Neuronal stem cell (in vitro differentiated cells): Measurements from ENCODE around the gene HSD3B7.

Source experiments
- DNase-seq: peaks from one replicate; pipeline ENCODE4 v3.0.0-alpha.2; 2013; ENCODE audit warnings: low spot score
- H2AFZ ChIP-seq: one replicate; pipeline ENCODE4 v1.6.1; 2013; ENCODE audit warnings: mild to moderate bottlenecking, low read length, inconsistent platforms
- H2AK5ac ChIP-seq: 2 replicates; pipeline ENCODE4 v1.6.1; 2013; ENCODE audit warnings: low read depth, mild to moderate bottlenecking, inconsistent platforms, low read length, moderate library complexity, mixed read lengths
- H2BK120ac ChIP-seq: 2 replicates; pipeline ENCODE4 v1.6.1; 2013; ENCODE audit warnings: low read depth, mild to moderate bottlenecking, inconsistent platforms, low read length, moderate library complexity, mixed read lengths
- H2BK12ac ChIP-seq: one replicate; pipeline ENCODE4 v1.6.1; 2013; ENCODE audit warnings: low read length, inconsistent platforms
- H2BK15ac ChIP-seq: 2 replicates; pipeline ENCODE4 v1.6.1; 2013; ENCODE audit warnings: mild to moderate bottlenecking, low read length, inconsistent platforms, mixed read lengths
- H2BK5ac ChIP-seq: one replicate; pipeline ENCODE4 v1.6.1; 2013; ENCODE audit warnings: inconsistent platforms, mild to moderate bottlenecking, low read length, moderate library complexity
- H3K14ac ChIP-seq: one replicate; pipeline ENCODE4 v1.6.1; 2013; ENCODE audit warnings: low read length, inconsistent platforms
- H3K18ac ChIP-seq: 2 replicates; pipeline ENCODE4 v1.6.1; 2013; ENCODE audit warnings: low read length, inconsistent platforms
- H3K23ac ChIP-seq: 2 replicates; pipeline ENCODE4 v1.6.1; 2013; ENCODE audit warnings: low read depth, mild to moderate bottlenecking, mixed read lengths, low read length, inconsistent platforms; ENCODE audit not compliant: poor library complexity
- H3K27ac ChIP-seq: replicated peaks from 3 replicates; pipeline ENCODE4 v1.5.1; 2013; ENCODE audit warnings: low read length, inconsistent platforms
- H3K27me3 ChIP-seq, 3 experiments: 2 replicates each; pipeline ENCODE4 v1.6.1; 2013; ENCODE audit warnings: low read length in 3 of 3, mild to moderate bottlenecking in 2 of 3, inconsistent platforms in 1 of 3, low read depth in 1 of 3, mixed read lengths in 1 of 3, moderate library complexity in 1 of 3; ENCODE audit not compliant: control insufficient read depth in 3 of 3, insufficient read depth in 3 of 3
- H3K36me3 ChIP-seq, 2 donors: replicated peaks in 1 of 2; 2 replicates each; pipeline ENCODE4 v1.6.1; 2013; ENCODE audit warnings: low read length in 2 of 2; ENCODE audit not compliant: control insufficient read depth in 2 of 2, insufficient read depth in 2 of 2
- H3K4ac ChIP-seq: 2 replicates; pipeline ENCODE4 v1.6.1; 2013; ENCODE audit warnings: inconsistent platforms, mild to moderate bottlenecking, low read length, moderate library complexity
- H3K4me1 ChIP-seq, 2 donors: 1 replicate in 1 of 2; 2 replicates in 1 of 2; pipeline ENCODE4 v1.6.1; 2013; ENCODE audit warnings: low read length in 2 of 2, low read depth in 1 of 2; ENCODE audit not compliant: control insufficient read depth in 2 of 2, insufficient read depth in 1 of 2
- H3K4me2 ChIP-seq: one replicate; pipeline ENCODE4 v1.6.1; 2013; ENCODE audit warnings: mild to moderate bottlenecking, low read length, inconsistent platforms; ENCODE audit not compliant: insufficient read depth, poor library complexity, severe bottlenecking
- H3K4me3 ChIP-seq, 2 donors: 2 replicates each; pipeline ENCODE4 v1.5.1; 2013; ENCODE audit warnings: low read length in 2 of 2, mild to moderate bottlenecking in 2 of 2, inconsistent platforms in 1 of 2, moderate library complexity in 1 of 2
- H3K79me1 ChIP-seq: one replicate; pipeline ENCODE4 v1.6.1; 2013; ENCODE audit warnings: low read depth, mild to moderate bottlenecking, inconsistent platforms, low read length, moderate library complexity
- H3K9ac ChIP-seq: one replicate; pipeline ENCODE4 v1.6.1; 2013; ENCODE audit warnings: mild to moderate bottlenecking, low read depth, low read length, inconsistent platforms; ENCODE audit not compliant: poor library complexity
- H3K9me3 ChIP-seq, 2 donors: replicated peaks in 1 of 2; 2 replicates each; pipeline versions ENCODE3 to v1.6.1; 2013; ENCODE audit warnings: low read length in 2 of 2, mild to moderate bottlenecking in 2 of 2, inconsistent platforms in 1 of 2, low read depth in 1 of 2, mixed read lengths in 1 of 2, moderate library complexity in 1 of 2; ENCODE audit not compliant: control insufficient read depth in 2 of 2, insufficient read depth in 1 of 2
- H4K8ac ChIP-seq: one replicate; pipeline ENCODE4 v1.6.1; 2013; ENCODE audit warnings: low read depth, mild to moderate bottlenecking, inconsistent platforms, low read length, moderate library complexity
- H4K91ac ChIP-seq: one replicate; pipeline ENCODE4 v1.6.1; 2013; ENCODE audit warnings: low read length, low read depth, mild to moderate bottlenecking, inconsistent platforms; ENCODE audit not compliant: poor library complexity
- WGBS, 2 donors: extraction: QIAGEN DNeasy Blood & Tissue Kit; methylation state at CpG; one replicate each; pipeline ENCODE4 v1.1.7; 2013; ENCODE audit warnings: missing lambda C conversion rate in 2 of 2, mixed read lengths in 1 of 2; ENCODE audit not compliant: insufficient read length in 2 of 2, insufficient replicate concordance in 1 of 2; ENCODE audit errors: extremely low coverage in 2 of 2; 5-methylcytosine and 5-hydroxymethylcytosine counted together

HSD3B7 gene

DNA sequence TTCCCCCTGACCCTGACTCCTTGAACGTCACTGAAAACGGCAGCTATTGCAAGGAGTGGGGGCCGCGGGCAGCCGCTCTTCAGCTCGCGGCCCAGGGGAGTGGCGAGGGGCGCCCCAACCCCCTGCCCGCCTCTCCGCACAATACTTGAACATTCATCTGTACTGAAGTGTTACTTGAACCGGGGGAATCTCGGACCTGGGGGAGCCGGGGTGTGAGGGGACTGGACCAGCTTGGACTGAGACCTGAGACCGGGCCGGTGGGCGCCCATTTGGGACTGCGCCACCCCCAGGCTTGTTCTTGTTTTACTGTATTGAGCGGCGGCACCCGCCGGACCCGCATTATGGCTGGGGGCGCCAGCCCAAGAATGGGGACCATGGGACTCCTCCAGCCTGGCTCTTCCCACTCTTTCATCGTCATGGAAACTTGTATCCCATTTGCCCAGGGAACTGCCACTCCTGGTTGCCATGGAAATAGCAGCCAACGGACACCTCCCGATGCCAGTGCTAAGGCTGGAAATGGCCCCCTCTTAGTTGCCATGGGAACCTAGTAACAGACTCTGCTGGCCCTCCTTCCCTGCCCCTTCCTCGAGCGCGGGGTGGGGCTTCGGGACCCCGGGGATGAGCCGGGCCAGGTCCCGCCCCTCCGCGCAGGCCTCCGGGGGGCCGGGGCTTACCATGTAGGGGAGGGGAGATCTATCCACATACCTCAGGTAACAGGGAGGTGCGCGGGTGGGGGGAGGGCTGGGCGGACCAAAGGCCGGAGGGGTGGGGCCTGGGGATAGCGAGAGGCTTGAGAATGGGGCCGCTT lies 36.9 kb upstream of the HSD3B7 start:
- Histone ChIP-seq H2AK5ac (peak overlapping the region; percentile 98), H3K23ac (no peak overlapping the region)
- WGBS, 2 donors = no CpG with 5 or more reads among the region's 44 CpGs

DNA sequence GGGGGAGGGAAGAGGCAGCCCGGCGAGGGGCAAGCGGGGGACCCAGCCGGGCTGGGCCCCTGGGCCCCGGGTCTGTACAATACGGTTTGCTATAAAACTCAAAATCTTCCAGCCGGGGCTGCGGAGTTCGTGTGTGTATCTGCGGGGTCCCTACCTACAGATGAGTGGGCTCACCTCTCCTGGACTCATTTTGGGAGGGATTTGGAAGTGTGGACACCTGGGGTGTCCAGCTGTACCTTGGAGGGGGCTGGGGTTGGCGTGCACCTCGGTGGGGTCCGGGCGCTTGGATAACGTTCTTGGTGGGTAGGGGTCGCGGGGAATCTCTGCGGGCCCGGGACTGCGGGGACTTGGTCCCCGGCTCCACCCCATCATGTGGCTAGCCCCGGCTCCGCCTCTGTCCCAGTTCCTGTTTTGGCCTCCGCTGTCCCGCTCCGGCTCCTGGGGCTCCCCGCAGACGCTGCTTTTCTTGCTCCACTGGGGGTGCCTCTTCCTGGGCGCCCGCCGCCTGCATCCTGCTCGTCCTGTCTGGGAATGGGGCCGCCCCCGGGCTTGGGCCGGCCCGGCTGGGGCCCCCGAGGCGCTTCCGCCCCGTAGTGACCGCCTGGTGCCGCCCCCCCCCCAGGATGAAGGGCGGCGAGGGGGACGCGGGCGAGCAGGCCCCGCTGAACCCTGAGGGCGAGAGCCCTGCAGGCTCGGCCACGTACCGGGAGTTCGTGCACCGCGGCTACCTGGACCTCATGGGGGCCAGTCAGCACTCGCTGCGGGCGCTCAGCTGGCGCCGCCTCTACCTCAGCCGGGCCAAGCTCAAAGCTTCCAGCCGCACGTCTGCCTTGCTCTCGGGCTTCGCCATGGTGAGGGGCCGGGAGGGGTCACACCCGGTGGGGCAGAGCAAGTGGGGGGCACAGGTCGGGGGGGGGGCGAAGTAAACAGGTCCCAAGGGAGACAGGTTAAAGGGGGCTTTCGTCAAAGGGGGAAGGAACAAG lies 36.0 kb upstream of the HSD3B7 start, which contains the start of gene ORAI3:
Gene ORAI3 (plus strand): TSS at position 402 of the 983 bp plus-strand sequence. CDS start 222 bp downstream, at position 624.
- H3K4ac ChIP-seq = peak within 1 kb of the TSS; percentile 89
- no peak within 1 kb of the TSS for H4K91ac ChIP-seq
- H2BK15ac ChIP-seq = peak within 1 kb of the TSS; percentile 55
- H3K4me1 ChIP-seq = peaks cover 24% of the 10 kb centered on the region in 2 donors
- peak within 1 kb of the TSS; percentile 99 for H3K9ac ChIP-seq
- peaks cover 14% of the 10 kb centered on the region for H3K79me1 ChIP-seq
- peak within 1 kb of the TSS; percentile 92 for H3K23ac ChIP-seq
- H2AK5ac ChIP-seq = peak within 1 kb of the TSS; percentile 98
- no peaks in the 10 kb centered on the region for H3K27me3 ChIP-seq
- H4K8ac ChIP-seq = no peak within 1 kb of the TSS
- no peaks in the 10 kb centered on the region for H3K9me3 ChIP-seq
- peak within 1 kb of the TSS; percentile 99 for H3K18ac ChIP-seq
- H3K4me2 ChIP-seq = peak within 1 kb of the TSS; percentile 99
- peak within 1 kb of the TSS; percentile 99 for H2BK5ac ChIP-seq
- peak within 1 kb of the TSS; percentile 97 for H2BK12ac ChIP-seq
- peak within 1 kb of the TSS; percentile 90 for H2AFZ ChIP-seq
- peak; percentile 54 for DNase-seq
- WGBS, 2 donors = no CpG with 5 or more reads among the region's 70 CpGs
- H3K14ac ChIP-seq = peak within 1 kb of the TSS; percentile 98
- peak within 1 kb of the TSS; percentile 91 for H2BK120ac ChIP-seq
- peak within 1 kb of the TSS; percentile 80 to 96 for H3K4me3 ChIP-seq
- peaks cover 17 to 28% of the 10 kb centered on the region in 2 donors for H3K36me3 ChIP-seq
- peak within 1 kb of the TSS; percentile 98 for H3K27ac ChIP-seq

More for the DNA sequence above, 36.9 kb upstream of the HSD3B7 start:
- no peak overlapping the region for H2BK12ac ChIP-seq
- peaks cover 19 to 20% of the 10 kb centered on the region in 2 donors for H3K4me1 ChIP-seq
- H3K79me1 ChIP-seq = peaks cover 14% of the 10 kb centered on the region
- no peak overlapping the region for H3K14ac ChIP-seq
- no peak overlapping the region for H4K91ac ChIP-seq
- peak overlapping the region; percentile 96 for H3K18ac ChIP-seq
- H3K9ac ChIP-seq = peak overlapping the region; percentile 70
- peak overlapping the region; percentile 90 for H2AFZ ChIP-seq
- no peak overlapping the region for H4K8ac ChIP-seq
- H2BK120ac ChIP-seq = peak overlapping the region; percentile 76
- H3K9me3 ChIP-seq = no peaks in the 10 kb centered on the region
- DNase-seq = peak; percentile 100
- peak overlapping the region; percentile 98 for H3K27ac ChIP-seq
- H2BK15ac ChIP-seq = no peak overlapping the region
- peak overlapping the region; percentile 37 for H3K4ac ChIP-seq
- peaks cover 20 to 35% of the 10 kb centered on the region in 2 donors for H3K36me3 ChIP-seq
- peak overlapping the region; percentile 99 for H2BK5ac ChIP-seq
- H3K27me3 ChIP-seq = no peaks in the 10 kb centered on the region
- peak overlapping the region; percentile 80 to 96 for H3K4me3 ChIP-seq
- H3K4me2 ChIP-seq = peak overlapping the region; percentile 99

- DNase-seq = no peak
These were observed 35.1 kb upstream of the HSD3B7 start for GRCh38 chr16:30949650-30950515.

More at GRCh38 chr16:30949650-30950515, 35.1 kb upstream of the HSD3B7 start:
- Histone ChIP-seq H2BK120ac (no peak overlapping the region), H3K36me3 (peaks cover 11 to 19% of the 10 kb centered on the region in 2 donors), H3K4ac (peak overlapping the region; percentile 58), H3K14ac (peak overlapping the region; percentile 90), H3K18ac (peak overlapping the region; percentile 99), H3K4me1 (peaks cover 24 to 26% of the 10 kb centered on the region in 2 donors), H2AK5ac (peak overlapping the region; percentile 97), H3K23ac (peak overlapping the region; percentile 92), H3K9ac (peak overlapping the region; percentile 99), H3K79me1 (peaks cover 14% of the 10 kb centered on the region), H3K27ac (peak overlapping the region; percentile 52), H4K8ac (no peak overlapping the region), H2BK15ac (peak overlapping the region; percentile 55), H2BK12ac (peak overlapping the region; percentile 69), H3K4me3 (peak overlapping the region; percentile 80 to 96), H2AFZ (no peak overlapping the region), H3K4me2 (peak overlapping the region; percentile 99), H2BK5ac (peak overlapping the region; percentile 99), H3K9me3 (no peaks in the 10 kb centered on the region), H4K91ac (no peak overlapping the region), H3K27me3 (no peaks in the 10 kb centered on the region)
- no CpG with 5 or more reads among the region's 21 CpGs for WGBS, 2 donors
